Osteocyte (in vitro differentiated cells): ENCODE results near the gene EDAR. TPM values are rescaled to one million over a fixed set of nuclear protein-coding genes. Genes with fewer than 3 reads are reported as not detected.

Experiments
- DNase-seq: peaks from one replicate; pipeline ENCODE4 v3.0.0; 2021; ENCODE audit warnings: mixed read lengths; ENCODE audit not compliant: unreplicated experiment; ENCODE audit errors: extremely low spot score
- H3K27ac Mint-ChIP-seq: one replicate; pipeline ENCODE4 v1.8.0; 2021; ENCODE audit warnings: mild to moderate bottlenecking, mixed read lengths; ENCODE audit not compliant: unreplicated experiment
- H3K27me3 Mint-ChIP-seq: one replicate; pipeline ENCODE4 v1.8.0; 2021; ENCODE audit warnings: mixed read lengths; ENCODE audit not compliant: unreplicated experiment
- H3K36me3 Mint-ChIP-seq: one replicate; pipeline ENCODE4 v1.8.0; 2021; ENCODE audit warnings: mixed read lengths; ENCODE audit not compliant: unreplicated experiment
- H3K4me1 Mint-ChIP-seq: one replicate; pipeline ENCODE4 v1.8.0; 2021; ENCODE audit warnings: mixed read lengths; ENCODE audit not compliant: unreplicated experiment
- H3K4me3 Mint-ChIP-seq: one replicate; pipeline ENCODE4 v1.8.0; 2021; ENCODE audit warnings: mild to moderate bottlenecking, moderate library complexity, mixed read lengths; ENCODE audit not compliant: unreplicated experiment
- H3K9me3 Mint-ChIP-seq: one replicate; pipeline ENCODE4 v1.8.0; 2021; ENCODE audit warnings: mixed read lengths; ENCODE audit not compliant: unreplicated experiment
- CTCF ChIP-seq: fragments of 200-600 bp; sonication (generic); IDR thresholded peaks from 2 replicates; pipeline ENCODE4 v1.5.0; 2021; ENCODE audit warnings: antibody characterized with exemption, mild to moderate bottlenecking, moderate library complexity
- total RNA-seq: library from RNA; stranded (reverse); gene quantifications from 2 replicates; pipeline ENCODE4 v1.2.1, GENCODE V29; 2021

EDAR gene
- total RNA-seq, 1 donor from 2014 or later = not detected

- Mint-ChIP-seq H3K27ac (no peak overlapping the region), H3K4me1 (peaks cover 4% of the 10 kb centered on the region), H3K4me3 (no peak overlapping the region), H3K36me3 (no peaks in the 10 kb centered on the region), H3K27me3 (peaks cover 57% of the 10 kb centered on the region), H3K9me3 (no peaks in the 10 kb centered on the region)
- no peak for DNase-seq
- TF ChIP-seq CTCF = no peak
Measured at GRCh38 chr2:108926561-108927380, 62.2 kb downstream of the EDAR start.

- Mint-ChIP-seq H3K36me3 (no peaks in the 10 kb centered on the region), H3K4me3 (no peak overlapping the region), H3K9me3 (no peaks in the 10 kb centered on the region), H3K27ac (no peak overlapping the region), H3K27me3 (peaks cover 54% of the 10 kb centered on the region), H3K4me1 (peaks cover 4% of the 10 kb centered on the region)
- TF ChIP-seq CTCF = no peak
- DNase-seq = no peak
Measured at GRCh38 chr2:108925735-108926134, 63.3 kb downstream of the EDAR start.

GRCh38 chr2:108925286-108925685 is 63.7 kb downstream of the EDAR start:
- peaks cover 4% of the 10 kb centered on the region for H3K4me1 Mint-ChIP-seq
- H3K27me3 Mint-ChIP-seq = peaks cover 55% of the 10 kb centered on the region
- TF ChIP-seq CTCF = no peak
- no peaks in the 10 kb centered on the region for H3K9me3 Mint-ChIP-seq
- no peak for DNase-seq
- no peaks in the 10 kb centered on the region for H3K36me3 Mint-ChIP-seq
- H3K27ac Mint-ChIP-seq = no peak overlapping the region
- no peak overlapping the region for H3K4me3 Mint-ChIP-seq

GRCh38 chr2:108924580-108925251 is 64.3 kb downstream of the EDAR start:
- DNase-seq = no peak
- Mint-ChIP-seq H3K4me1 (peaks cover 4% of the 10 kb centered on the region), H3K27me3 (peaks cover 61% of the 10 kb centered on the region), H3K9me3 (no peaks in the 10 kb centered on the region), H3K27ac (no peak overlapping the region), H3K4me3 (no peak overlapping the region), H3K36me3 (no peaks in the 10 kb centered on the region)
- no peak for TF ChIP-seq CTCF
